HG03060 (cell line): ENCODE measurements around the gene CD209.

ENCODE experiments used
- ATAC-seq: cut with Tn5 transposase; IDR thresholded peaks from one replicate; pipeline ENCODE4 v1.9.1; 2021; ENCODE audit warnings: low read depth, moderate number of reproducible peaks; ENCODE audit not compliant: unreplicated experiment

The CD209 gene

GRCh38 chr19:7709932-7710460 lies 37.3 kb downstream of the CD209 start:
- no peak for ATAC-seq

GRCh38 chr19:7706955-7707456 lies 40.3 kb downstream of the CD209 start:
- no peak for ATAC-seq

- no peak for ATAC-seq
Measured at GRCh38 chr19:7706188-7706954, 41.0 kb downstream of the CD209 start.

- ATAC-seq: no peak
Measured at GRCh38 chr19:7705387-7706187, 41.7 kb downstream of the CD209 start.

GRCh38 chr19:7704280-7705060 lies 42.9 kb downstream of the CD209 start:
- no peak for ATAC-seq

- ATAC-seq: no peak
Measured at GRCh38 chr19:7703332-7703731, 44.0 kb downstream of the CD209 start.

GRCh38 chr19:7701654-7702457 lies 45.5 kb downstream of the CD209 start, which contains the start of gene FCER2:
Gene FCER2, minus strand, starts transcription at chr19:7702131. Its CDS starts 2,371 bp downstream, at chr19:7699760.
- peak; percentile 40 for ATAC-seq

GRCh38 chr19:7701049-7701653 lies 46.2 kb downstream of the CD209 start:
- no peak for ATAC-seq

- ATAC-seq: no peak
Measured at GRCh38 chr19:7699417-7700401, 47.6 kb downstream of the CD209 start.

GRCh38 chr19:7699003-7699402 lies 48.3 kb downstream of the CD209 start:
- ATAC-seq: no peak

GRCh38 chr19:7698583-7698982 lies 48.8 kb downstream of the CD209 start:
- no peak for ATAC-seq

GRCh38 chr19:7697721-7698287 lies 49.5 kb downstream of the CD209 start:
- no peak for ATAC-seq

GRCh38 chr19:7694499-7694898 lies 52.8 kb downstream of the CD209 start:
- no peak for ATAC-seq

GRCh38 chr19:7692417-7693088 lies 54.8 kb downstream of the CD209 start:
- ATAC-seq: no peak

GRCh38 chr19:7691497-7691896 lies 55.8 kb downstream of the CD209 start:
- ATAC-seq: no peak

GRCh38 chr19:7690779-7691258 lies 56.5 kb downstream of the CD209 start:
- ATAC-seq: no peak
